ENCODE results near the gene UFD1. TPM values are rescaled to one million over a fixed set of nuclear protein-coding genes. Genes with fewer than 3 reads are reported as not detected.

Gene UFD1
- total and polyA plus RNA-seq, 2 of the 13 experiments (the other 11 are each of a cell fraction or from before 2014, with no cell fraction given), result 47.9 to 51.1 TPM

DNA sequence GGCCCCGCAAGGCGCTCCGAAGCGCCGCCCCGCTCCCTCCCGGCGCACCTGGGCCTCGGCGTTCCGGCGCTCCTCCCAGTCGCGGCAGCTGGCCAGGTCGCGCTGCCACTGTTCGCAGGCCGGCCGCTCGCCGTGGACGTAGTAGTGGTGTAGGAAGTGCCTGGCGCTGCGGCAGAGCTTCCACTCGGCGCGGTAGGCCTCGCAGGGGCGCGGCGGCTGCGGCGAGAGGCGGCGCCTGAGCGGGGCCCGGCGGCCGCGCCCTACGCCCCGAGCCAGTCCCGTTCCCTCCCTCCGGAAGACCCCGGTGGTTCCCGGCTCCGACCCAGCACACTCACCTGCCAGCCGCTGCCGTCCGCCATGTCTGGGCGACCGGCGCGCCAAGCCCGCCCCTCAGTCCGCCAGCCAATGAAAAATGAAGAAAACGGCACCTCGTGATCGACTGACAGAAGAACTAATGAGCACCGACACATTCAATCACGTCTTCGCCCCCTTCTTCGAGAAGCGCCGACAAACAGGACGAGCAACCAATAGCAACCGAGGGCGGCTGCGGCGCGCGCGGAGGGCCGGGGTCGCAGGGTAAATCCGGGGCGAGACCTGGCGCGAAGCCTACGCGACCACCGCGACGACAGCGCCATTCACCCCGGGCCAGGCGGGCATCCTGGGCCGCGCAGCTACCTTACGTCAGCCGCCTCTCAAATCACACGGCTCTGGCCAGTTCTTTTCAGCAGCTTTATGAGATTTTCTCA is 31.5 kb downstream of the UFD1 start, which contains the start of gene C22orf39 (continued):
- TF ChIP-seq CHD2 (IDR thresholded peaks at IDR 0.05; ENCODE audit: low read depth, low read length) (no peak), NFIC (IDR thresholded peaks at IDR 0.05; ENCODE audit: low read length) (no peak), ZNF121 (CRISPR knock-in tag; IDR thresholded peaks at IDR 0.05) (peak; percentile 26; the same call in 1 of the 2 replicates), NFE2L1 (CRISPR knock-in tag; IDR thresholded peaks at IDR 0.05; ENCODE audit: borderline replicate concordance) (no peak), ETV5 (CRISPR knock-in tag; IDR thresholded peaks at IDR 0.05; ENCODE audit: borderline replicate concordance) (0 out of 2 replicates have a peak, but pooled peaks have one; percentile 8), ZNF569 (CRISPR knock-in tag; IDR thresholded peaks at IDR 0.05; ENCODE audit: borderline replicate concordance) (no peak), HMGXB4 (CRISPR knock-in tag; IDR thresholded peaks at IDR 0.05; ENCODE audit: borderline replicate concordance in 1 of 2, low read depth in 1 of 2) (peak in 1 of 2 experiments; percentile 19; a peak in 1 of 4 replicates), ZNF143 (CRISPR knock-in tag; IDR thresholded peaks at IDR 0.05) (no peak), ATRX (CRISPR knock-in tag; IDR thresholded peaks at IDR 0.05; ENCODE audit: borderline replicate concordance) (no peak), RBM22 (optimal IDR thresholded peaks at IDR 0.05; ENCODE audit: low read length) (no peak), YY1 (IDR thresholded peaks at IDR 0.05; ENCODE audit: insufficient read depth, insufficient replicate concordance, low read depth, low read length) (peak; percentile 95), THRA (CRISPR knock-in tag; IDR thresholded peaks at IDR 0.05; ENCODE audit: borderline replicate concordance) (peak; percentile 31; the same call in 1 of the 2 replicates), ATF6 (CRISPR knock-in tag; conservative IDR thresholded peaks at IDR 0.05) (no peak)
- TF ChIP-seq, protein P1, sequence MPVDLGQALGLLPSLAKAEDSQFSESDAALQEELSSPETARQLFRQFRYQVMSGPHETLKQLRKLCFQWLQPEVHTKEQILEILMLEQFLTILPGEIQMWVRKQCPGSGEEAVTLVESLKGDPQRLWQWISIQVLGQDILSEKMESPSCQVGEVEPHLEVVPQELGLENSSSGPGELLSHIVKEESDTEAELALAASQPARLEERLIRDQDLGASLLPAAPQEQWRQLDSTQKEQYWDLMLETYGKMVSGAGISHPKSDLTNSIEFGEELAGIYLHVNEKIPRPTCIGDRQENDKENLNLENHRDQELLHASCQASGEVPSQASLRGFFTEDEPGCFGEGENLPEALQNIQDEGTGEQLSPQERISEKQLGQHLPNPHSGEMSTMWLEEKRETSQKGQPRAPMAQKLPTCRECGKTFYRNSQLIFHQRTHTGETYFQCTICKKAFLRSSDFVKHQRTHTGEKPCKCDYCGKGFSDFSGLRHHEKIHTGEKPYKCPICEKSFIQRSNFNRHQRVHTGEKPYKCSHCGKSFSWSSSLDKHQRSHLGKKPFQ (CRISPR knock-in tag; IDR thresholded peaks at IDR 0.05; ENCODE audit: insufficient replicate concordance), result peak; percentile 67
- TF ChIP-seq, protein P2, sequence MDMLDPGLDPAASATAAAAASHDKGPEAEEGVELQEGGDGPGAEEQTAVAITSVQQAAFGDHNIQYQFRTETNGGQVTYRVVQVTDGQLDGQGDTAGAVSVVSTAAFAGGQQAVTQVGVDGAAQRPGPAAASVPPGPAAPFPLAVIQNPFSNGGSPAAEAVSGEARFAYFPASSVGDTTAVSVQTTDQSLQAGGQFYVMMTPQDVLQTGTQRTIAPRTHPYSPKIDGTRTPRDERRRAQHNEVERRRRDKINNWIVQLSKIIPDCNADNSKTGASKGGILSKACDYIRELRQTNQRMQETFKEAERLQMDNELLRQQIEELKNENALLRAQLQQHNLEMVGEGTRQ (IDR thresholded peaks at IDR 0.05; ENCODE audit: low read depth, low read length), result no peak
- TF ChIP-seq, protein P2 (CRISPR knock-in tag; IDR thresholded peaks at IDR 0.05; ENCODE audit: borderline replicate concordance), result peak; percentile 50; the same call in 1 of the 2 replicates
- TF ChIP-seq, protein P3, sequence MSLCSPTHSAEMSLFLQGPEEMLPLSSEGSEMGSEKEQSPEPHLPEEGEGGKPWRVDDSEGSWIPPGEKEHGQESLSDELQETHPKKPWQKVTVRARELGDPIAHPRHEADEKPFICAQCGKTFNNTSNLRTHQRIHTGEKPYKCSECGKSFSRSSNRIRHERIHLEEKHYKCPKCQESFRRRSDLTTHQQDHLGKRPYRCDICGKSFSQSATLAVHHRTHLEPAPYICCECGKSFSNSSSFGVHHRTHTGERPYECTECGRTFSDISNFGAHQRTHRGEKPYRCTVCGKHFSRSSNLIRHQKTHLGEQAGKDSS (CRISPR knock-in tag; IDR thresholded peaks at IDR 0.05; ENCODE audit: borderline replicate concordance, low read depth), result no peak

All from HepG2 (cell line).